ENCODE results near the gene MLX.

Gene MLX

DNA sequence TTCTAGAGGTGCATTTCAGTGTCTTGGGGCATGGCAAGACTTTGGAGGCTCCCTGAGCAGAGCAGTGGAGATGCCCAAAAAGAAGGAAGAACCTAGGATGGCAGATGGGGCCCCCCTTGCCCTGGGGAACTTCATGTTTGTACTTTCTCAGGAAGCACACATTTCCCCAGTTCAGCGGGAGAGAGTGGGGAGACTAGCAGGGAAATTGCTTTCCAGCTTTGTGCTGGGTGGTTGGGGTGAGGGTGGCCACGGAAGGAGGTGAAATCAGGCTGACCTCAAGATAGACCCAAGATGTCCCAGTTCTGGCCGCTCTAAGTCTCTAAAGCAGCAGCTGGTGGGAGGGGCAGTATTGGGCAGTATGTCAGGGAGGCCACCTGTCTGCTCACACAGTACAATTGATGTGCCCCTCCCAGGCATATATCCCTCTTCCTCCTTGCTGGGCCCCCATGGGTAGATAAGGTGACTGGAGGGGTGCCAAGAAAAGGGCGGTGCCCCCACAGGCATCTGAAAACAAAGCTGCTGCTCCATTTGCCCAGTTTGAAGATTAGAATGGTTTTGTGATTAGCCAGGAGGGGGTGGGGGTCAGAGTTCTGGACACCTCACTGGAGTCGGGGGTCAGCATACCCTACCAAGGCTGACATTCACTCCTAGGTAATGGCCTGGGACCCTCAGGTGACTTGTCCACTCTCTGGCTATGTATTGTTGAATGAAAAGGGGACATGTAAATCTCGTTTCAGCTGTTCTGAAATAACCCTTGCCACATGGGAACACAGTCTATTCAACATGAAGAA, 48.0 kb upstream of the MLX start:
- no peak for DNase-seq
- peak overlapping the region; percentile 91 for H2BK120ac ChIP-seq (ENCODE audit: low read depth, low read length)
- H3K14ac ChIP-seq (ENCODE audit: low read length in 2 of 2): peak overlapping the region in 1 of 2 experiments; percentile 79
- H3K4me2 ChIP-seq (ENCODE audit: low read length, poor library complexity, severe bottlenecking): no peak overlapping the region
- peak overlapping the region; percentile 99 for H4K91ac ChIP-seq (ENCODE audit: low read length)
- H2AFZ ChIP-seq (ENCODE audit: low read depth, low read length): no peak overlapping the region
- 63% methylated on average over 6 of the region's 6 CpGs for WGBS
- peak overlapping the region; percentile 85 for H3K9ac ChIP-seq (ENCODE audit: low read length)
- no peaks in the 10 kb centered on the region for H3K27me3 ChIP-seq (ENCODE audit: control insufficient read depth in 1 of 2, insufficient read depth in 1 of 2, low read length in 2 of 2)
- H3K23ac ChIP-seq (ENCODE audit: low read length in 2 of 2): peak overlapping the region in 1 of 2 experiments; percentile 84
- H3K79me1 ChIP-seq (replicated peaks; ENCODE audit: low read length, poor library complexity, severe bottlenecking): peaks cover 3% of the 10 kb centered on the region
- peak overlapping the region; percentile 55 for H2BK15ac ChIP-seq (ENCODE audit: low read depth, poor library complexity, severe bottlenecking)
- H3K9me3 ChIP-seq (ENCODE audit: control insufficient read depth, low read length): no peaks in the 10 kb centered on the region
- peak overlapping the region; percentile 94 to 98 for H3K18ac ChIP-seq (ENCODE audit: low read depth in 1 of 2, low read length in 2 of 2)
- H4K8ac ChIP-seq (ENCODE audit: low read length): peak overlapping the region; percentile 98
- H3K4me1 ChIP-seq (ENCODE audit: control insufficient read depth, insufficient read depth, low read depth, low read length): peaks cover 48% of the 10 kb centered on the region
- peak overlapping the region; percentile 100 for H3K27ac ChIP-seq (ENCODE audit: low read length, poor library complexity, severe bottlenecking)
- H2AK5ac ChIP-seq (ENCODE audit: low read length, severe bottlenecking): peak overlapping the region; percentile 100
- H2BK12ac ChIP-seq (ENCODE audit: low read length in 2 of 2): peak overlapping the region; percentile 100
- peaks cover 36 to 46% of the 10 kb centered on the region in 2 experiments for H3K36me3 ChIP-seq (ENCODE audit: control insufficient read depth in 1 of 2, insufficient read depth in 2 of 2, low read depth in 1 of 2, low read length in 2 of 2)
- no peak overlapping the region for H3K4me3 ChIP-seq (ENCODE audit: insufficient read depth in 1 of 2, low read depth in 1 of 2, low read length in 2 of 2)
- H2BK5ac ChIP-seq (ENCODE audit: low read depth, low read length, poor library complexity, severe bottlenecking): peak overlapping the region; percentile 100
- peak overlapping the region; percentile 96 to 98 for H3K4ac ChIP-seq (ENCODE audit: low read depth in 1 of 2, low read length in 2 of 2)

- Histone ChIP-seq H3K36me3 (ENCODE audit: control insufficient read depth in 1 of 2, insufficient read depth in 2 of 2, low read depth in 1 of 2, low read length in 2 of 2) (peaks cover 27 to 37% of the 10 kb centered on the region in 2 experiments), H3K23ac (ENCODE audit: low read length in 2 of 2) (peak overlapping the region in 1 of 2 experiments; percentile 84), H3K4ac (ENCODE audit: low read depth in 1 of 2, low read length in 2 of 2) (peak overlapping the region; percentile 96 to 98), H3K4me1 (ENCODE audit: control insufficient read depth, insufficient read depth, low read depth, low read length) (peaks cover 48% of the 10 kb centered on the region), H4K91ac (ENCODE audit: low read length) (peak overlapping the region; percentile 99), H2AK5ac (ENCODE audit: low read length, severe bottlenecking) (peak overlapping the region; percentile 100), H2AFZ (ENCODE audit: low read depth, low read length) (no peak overlapping the region), H3K9ac (ENCODE audit: low read length) (peak overlapping the region; percentile 85), H2BK12ac (ENCODE audit: low read length in 2 of 2) (peak overlapping the region; percentile 100), H3K18ac (ENCODE audit: low read depth in 1 of 2, low read length in 2 of 2) (peak overlapping the region; percentile 98 to 99), H3K27me3 (ENCODE audit: control insufficient read depth in 1 of 2, insufficient read depth in 1 of 2, low read length in 2 of 2) (no peaks in the 10 kb centered on the region), H3K79me1 (replicated peaks; ENCODE audit: low read length, poor library complexity, severe bottlenecking) (peaks cover 3% of the 10 kb centered on the region), H4K8ac (ENCODE audit: low read length) (peak overlapping the region; percentile 98), H2BK120ac (ENCODE audit: low read depth, low read length) (peak overlapping the region; percentile 97), H3K4me2 (ENCODE audit: low read length, poor library complexity, severe bottlenecking) (peak overlapping the region; percentile 35), H3K4me3 (ENCODE audit: insufficient read depth in 1 of 2, low read depth in 1 of 2, low read length in 2 of 2) (peak overlapping the region in 1 of 2 experiments; percentile 16), H3K9me3 (ENCODE audit: control insufficient read depth, low read length) (no peaks in the 10 kb centered on the region), H2BK15ac (ENCODE audit: low read depth, poor library complexity, severe bottlenecking) (peak overlapping the region; percentile 55), H3K14ac (ENCODE audit: low read length in 2 of 2) (peak overlapping the region in 1 of 2 experiments; percentile 79), H2BK5ac (ENCODE audit: low read depth, low read length, poor library complexity, severe bottlenecking) (peak overlapping the region; percentile 100), H3K27ac (ENCODE audit: low read length, poor library complexity, severe bottlenecking) (peak overlapping the region; percentile 100)
- WGBS: 15% methylated on average over 10 of the region's 12 CpGs
- peak; percentile 98 for DNase-seq
Observed at GRCh38 chr17:42519546-42520491, 47.1 kb upstream of the MLX start.

GRCh38 chr17:42520540-42520951, 46.4 kb upstream of the MLX start:
- WGBS: 35% methylated on average over 9 of the region's 9 CpGs
- Histone ChIP-seq H4K91ac (ENCODE audit: low read length) (peak overlapping the region; percentile 96), H3K79me1 (replicated peaks; ENCODE audit: low read length, poor library complexity, severe bottlenecking) (peaks cover 3% of the 10 kb centered on the region)

More at GRCh38 chr17:42520540-42520951, 46.4 kb upstream of the MLX start:
- Histone ChIP-seq H3K14ac (ENCODE audit: low read length in 2 of 2) (no peak overlapping the region), H3K9me3 (ENCODE audit: control insufficient read depth, low read length) (no peaks in the 10 kb centered on the region), H2AFZ (ENCODE audit: low read depth, low read length) (no peak overlapping the region), H3K27ac (ENCODE audit: low read length, poor library complexity, severe bottlenecking) (peak overlapping the region; percentile 100), H3K27me3 (ENCODE audit: control insufficient read depth in 1 of 2, insufficient read depth in 1 of 2, low read length in 2 of 2) (no peaks in the 10 kb centered on the region), H3K4me1 (ENCODE audit: control insufficient read depth, insufficient read depth, low read depth, low read length) (peaks cover 48% of the 10 kb centered on the region), H3K23ac (ENCODE audit: low read length in 2 of 2) (no peak overlapping the region), H4K8ac (ENCODE audit: low read length) (peak overlapping the region; percentile 98), H3K4me3 (ENCODE audit: insufficient read depth in 1 of 2, low read depth in 1 of 2, low read length in 2 of 2) (peak overlapping the region in 1 of 2 experiments; percentile 16), H2BK5ac (ENCODE audit: low read depth, low read length, poor library complexity, severe bottlenecking) (peak overlapping the region; percentile 93), H3K36me3 (ENCODE audit: control insufficient read depth in 1 of 2, insufficient read depth in 2 of 2, low read depth in 1 of 2, low read length in 2 of 2) (peaks cover 26 to 34% of the 10 kb centered on the region in 2 experiments), H3K9ac (ENCODE audit: low read length) (peak overlapping the region; percentile 85), H2BK120ac (ENCODE audit: low read depth, low read length) (peak overlapping the region; percentile 97), H2AK5ac (ENCODE audit: low read length, severe bottlenecking) (peak overlapping the region; percentile 97), H3K18ac (ENCODE audit: low read depth in 1 of 2, low read length in 2 of 2) (peak overlapping the region; percentile 55 to 99), H3K4ac (ENCODE audit: low read depth in 1 of 2, low read length in 2 of 2) (peak overlapping the region; percentile 7 to 96), H2BK12ac (ENCODE audit: low read length in 2 of 2) (peak overlapping the region; percentile 87 to 88), H3K4me2 (ENCODE audit: low read length, poor library complexity, severe bottlenecking) (peak overlapping the region; percentile 45), H2BK15ac (ENCODE audit: low read depth, poor library complexity, severe bottlenecking) (peak overlapping the region; percentile 88)
- no peak for DNase-seq
